Thyroid gland (tissue), 4 donors: Measurements from ENCODE around the gene CDKN2B.

Experiments used
- POLR2A ChIP-seq, 2 donors: fragments of 450-650 bp; IDR thresholded peaks; one replicate each; pipeline ENCODE4 v1.6.1; 2017; ENCODE audit warnings: antibody characterized with exemption in 2 of 2, mild to moderate bottlenecking in 2 of 2, moderate library complexity in 1 of 2
- TF ChIP-seq, protein P1 (sequence below), 6 experiments: fragments of 200-600 bp in 3 of 6; fragments of 450-650 bp in 3 of 6; sonication (generic) in 3 of 6; IDR thresholded peaks; one replicate each; pipeline ENCODE4 v1.5.1; 2016 to 2019; ENCODE audit warnings: antibody characterized with exemption in 6 of 6, mild to moderate bottlenecking in 2 of 6, inconsistent platforms in 1 of 6, moderate library complexity in 1 of 6

DNA sequence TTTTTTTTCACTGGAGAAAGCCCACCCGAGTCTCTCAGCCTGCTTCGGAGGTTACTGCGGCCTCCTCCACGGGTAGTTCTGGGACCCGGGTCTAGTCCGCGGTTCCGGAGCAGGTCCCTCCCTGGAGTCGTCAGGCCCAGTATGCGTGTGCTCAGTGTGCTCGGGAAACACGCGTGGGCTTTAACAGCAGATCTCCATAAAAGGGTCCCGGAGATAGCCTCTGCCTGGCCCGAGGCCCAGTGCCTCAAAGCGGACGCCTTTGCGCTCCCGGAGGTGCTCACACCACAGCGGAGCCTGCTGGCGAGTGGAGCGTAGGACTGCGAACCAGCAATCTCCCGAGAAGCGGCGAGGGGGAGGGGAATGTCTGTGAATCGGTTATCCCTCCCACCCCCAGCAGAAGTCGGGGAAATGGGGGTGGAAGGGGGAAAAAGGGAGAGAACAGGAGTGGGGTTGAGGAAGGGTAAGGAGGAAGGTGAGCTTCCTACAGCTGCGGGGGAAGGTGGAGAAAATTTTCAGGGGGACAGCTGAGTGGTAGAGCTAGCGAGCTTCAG lies 43.6 kb downstream of the CDKN2B start:
- TF ChIP-seq, protein P1, sequence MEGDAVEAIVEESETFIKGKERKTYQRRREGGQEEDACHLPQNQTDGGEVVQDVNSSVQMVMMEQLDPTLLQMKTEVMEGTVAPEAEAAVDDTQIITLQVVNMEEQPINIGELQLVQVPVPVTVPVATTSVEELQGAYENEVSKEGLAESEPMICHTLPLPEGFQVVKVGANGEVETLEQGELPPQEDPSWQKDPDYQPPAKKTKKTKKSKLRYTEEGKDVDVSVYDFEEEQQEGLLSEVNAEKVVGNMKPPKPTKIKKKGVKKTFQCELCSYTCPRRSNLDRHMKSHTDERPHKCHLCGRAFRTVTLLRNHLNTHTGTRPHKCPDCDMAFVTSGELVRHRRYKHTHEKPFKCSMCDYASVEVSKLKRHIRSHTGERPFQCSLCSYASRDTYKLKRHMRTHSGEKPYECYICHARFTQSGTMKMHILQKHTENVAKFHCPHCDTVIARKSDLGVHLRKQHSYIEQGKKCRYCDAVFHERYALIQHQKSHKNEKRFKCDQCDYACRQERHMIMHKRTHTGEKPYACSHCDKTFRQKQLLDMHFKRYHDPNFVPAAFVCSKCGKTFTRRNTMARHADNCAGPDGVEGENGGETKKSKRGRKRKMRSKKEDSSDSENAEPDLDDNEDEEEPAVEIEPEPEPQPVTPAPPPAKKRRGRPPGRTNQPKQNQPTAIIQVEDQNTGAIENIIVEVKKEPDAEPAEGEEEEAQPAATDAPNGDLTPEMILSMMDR (IDR thresholded peaks at IDR 0.05), result peak in 1 of 6 experiments; percentile 10
- no peak for TF ChIP-seq POLR2A (IDR thresholded peaks at IDR 0.05)
